ENCODE results near the gene GTF3C2. TPM values are rescaled to one million over a fixed set of nuclear protein-coding genes. Genes with fewer than 3 reads are reported as not detected.
"Not testable (repeated sequence)": the region's sequence is repeated elsewhere in the genome, so short reads cannot be mapped to it uniquely, and the experiment has no call there.

The GTF3C2 gene
- total and polyA plus RNA-seq, 12 donors = 30.6 to 73.9 (median 51.3) TPM

DNA sequence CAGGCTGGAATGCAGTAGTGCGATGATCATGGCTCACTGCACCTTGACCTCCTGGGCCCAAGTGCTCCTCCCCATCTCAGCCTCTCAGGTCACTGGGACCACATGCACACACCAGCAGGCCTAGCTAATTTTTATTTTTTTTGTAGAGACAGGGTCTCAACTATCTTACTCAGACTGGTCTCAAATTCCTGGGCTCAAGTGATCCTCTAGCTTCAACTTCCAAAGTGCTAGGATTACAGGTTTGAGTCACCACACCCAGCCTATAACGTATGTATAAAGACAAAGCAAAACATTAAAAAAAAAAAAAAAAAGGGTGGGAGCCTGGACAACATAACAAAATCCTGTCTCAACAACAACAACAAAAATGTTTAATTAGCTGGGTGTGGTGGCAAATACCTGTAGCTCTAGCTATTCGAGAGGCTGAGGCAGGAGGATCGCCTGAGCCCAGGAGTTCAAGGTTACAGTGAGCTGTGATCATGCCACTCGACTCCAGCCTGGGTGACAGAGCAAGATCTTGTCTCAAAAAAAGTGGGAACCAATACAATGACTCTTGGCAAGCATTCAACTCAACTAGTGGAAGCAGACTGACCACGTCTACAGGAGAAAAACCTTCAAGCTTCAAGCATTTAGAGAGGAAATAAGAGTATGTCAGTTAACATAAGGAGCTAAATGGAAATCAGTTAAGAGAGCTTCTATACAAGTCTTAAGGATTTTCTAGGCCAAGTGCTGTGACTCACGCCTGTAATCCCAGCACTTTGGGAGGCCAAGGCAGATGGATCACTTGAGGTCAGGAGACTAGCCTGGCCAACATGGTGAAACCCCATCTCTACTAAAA is 2.6 kb downstream of the GTF3C2 start:
- Histone ChIP-seq H3K4me1 (replicated peaks in 1 of 2) (peaks cover 34 to 39% of the 10 kb centered on the region in 2 donors), H3K27ac (peak overlapping the region in 4 of 5 donors; percentile 36 to 66 (median 53)), H3K9me3 (replicated peaks in 1 of 3) (no peaks in the 10 kb centered on the region), H3K4me3 (no peak overlapping the region), H3K36me3 (replicated peaks in 1 of 2) (no peaks in the 10 kb centered on the region), H3K27me3 (no peaks in the 10 kb centered on the region)
- intact Hi-C loops (cut with DNase I) = no loop called here
- DNase-seq = peak in 3 of 7 donors; percentile 37 to 61 (median 45)
- 40 to 52% (median 45%) methylated on average over 7 of the region's 7 CpGs for WGBS, 4 donors
- no peak for TF ChIP-seq POLR2A (IDR thresholded peaks at IDR 0.05)
- TF ChIP-seq, protein P1, sequence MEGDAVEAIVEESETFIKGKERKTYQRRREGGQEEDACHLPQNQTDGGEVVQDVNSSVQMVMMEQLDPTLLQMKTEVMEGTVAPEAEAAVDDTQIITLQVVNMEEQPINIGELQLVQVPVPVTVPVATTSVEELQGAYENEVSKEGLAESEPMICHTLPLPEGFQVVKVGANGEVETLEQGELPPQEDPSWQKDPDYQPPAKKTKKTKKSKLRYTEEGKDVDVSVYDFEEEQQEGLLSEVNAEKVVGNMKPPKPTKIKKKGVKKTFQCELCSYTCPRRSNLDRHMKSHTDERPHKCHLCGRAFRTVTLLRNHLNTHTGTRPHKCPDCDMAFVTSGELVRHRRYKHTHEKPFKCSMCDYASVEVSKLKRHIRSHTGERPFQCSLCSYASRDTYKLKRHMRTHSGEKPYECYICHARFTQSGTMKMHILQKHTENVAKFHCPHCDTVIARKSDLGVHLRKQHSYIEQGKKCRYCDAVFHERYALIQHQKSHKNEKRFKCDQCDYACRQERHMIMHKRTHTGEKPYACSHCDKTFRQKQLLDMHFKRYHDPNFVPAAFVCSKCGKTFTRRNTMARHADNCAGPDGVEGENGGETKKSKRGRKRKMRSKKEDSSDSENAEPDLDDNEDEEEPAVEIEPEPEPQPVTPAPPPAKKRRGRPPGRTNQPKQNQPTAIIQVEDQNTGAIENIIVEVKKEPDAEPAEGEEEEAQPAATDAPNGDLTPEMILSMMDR (IDR thresholded peaks at IDR 0.05) = no peak

- H3K36me3 ChIP-seq (replicated peaks in 1 of 2); H3K4me3 ChIP-seq; H3K27me3 ChIP-seq; DNase-seq; H3K9me3 ChIP-seq (replicated peaks in 1 of 3); intact Hi-C loops (cut with DNase I): not testable (repeated sequence)
- Histone ChIP-seq H3K27ac (peak overlapping the region in 2 of 5 donors; percentile 56 to 66), H3K4me1 (replicated peaks in 1 of 2) (peaks cover 34 to 39% of the 10 kb centered on the region in 2 donors)
- 91 to 96% (median 92%) methylated on average over 5 of the region's 5 CpGs for WGBS, 4 donors
These were observed 3.2 kb downstream of the GTF3C2 start for GRCh38 chr2:27353386-27353761.

GRCh38 chr2:27351802-27352598 is 4.6 kb downstream of the GTF3C2 start:
- TF ChIP-seq, protein P1 (IDR thresholded peaks at IDR 0.05) = no peak
- TF ChIP-seq POLR2A (IDR thresholded peaks at IDR 0.05) = no peak
- Histone ChIP-seq H3K4me3 (no peak overlapping the region), H3K4me1 (replicated peaks in 1 of 2) (peaks cover 24 to 28% of the 10 kb centered on the region in 2 donors), H3K36me3 (replicated peaks in 1 of 2) (no peaks in the 10 kb centered on the region), H3K27me3 (no peaks in the 10 kb centered on the region), H3K9me3 (replicated peaks in 1 of 3) (no peaks in the 10 kb centered on the region), H3K27ac (no peak overlapping the region)
- intact Hi-C loops (cut with DNase I) = no loop called here
- no peak for DNase-seq
- 84 to 89% (median 87%) methylated on average over 6 of the region's 6 CpGs for WGBS, 4 donors

- H3K27ac ChIP-seq = no peak overlapping the region
- no peak for TF ChIP-seq POLR2A (IDR thresholded peaks at IDR 0.05)
- TF ChIP-seq, protein P1 (IDR thresholded peaks at IDR 0.05) = no peak
- no peaks in the 10 kb centered on the region for H3K9me3 ChIP-seq (replicated peaks in 1 of 3)
- H3K36me3 ChIP-seq (replicated peaks in 1 of 2) = no peaks in the 10 kb centered on the region
- H3K4me3 ChIP-seq = no peak overlapping the region
- no peak for DNase-seq
- no peaks in the 10 kb centered on the region for H3K27me3 ChIP-seq
- intact Hi-C loops (cut with DNase I) = no loop called here
- WGBS, 4 donors = 77 to 94% (median 88%) methylated on average over 7 of the region's 7 CpGs
- H3K4me1 ChIP-seq (replicated peaks in 1 of 2) = peaks cover 16 to 22% of the 10 kb centered on the region in 2 donors
These were observed 6.4 kb downstream of the GTF3C2 start for GRCh38 chr2:27350106-27350693.

Data from adrenal gland (tissue), 12 donors.